Fibroblast of mammary gland (primary cell): Measurements from ENCODE around the gene GPRIN1.

ENCODE experiments used
- DNase-seq: peaks from one replicate; pipeline ENCODE4 v3.0.0-alpha.2; 2010; ENCODE audit warnings: low read depth
- H3K4me3 ChIP-seq: 2 replicates; pipeline ENCODE4 v1.5.1; 2011; ENCODE audit warnings: low read depth, mild to moderate bottlenecking, low read length, moderate library complexity; ENCODE audit not compliant: control insufficient read depth
- TF ChIP-seq, protein P1 (sequence below): conservative IDR thresholded peaks from 2 replicates; pipeline ENCODE4 v1.5.1; 2011; ENCODE audit warnings: low read depth, low read length, inconsistent platforms; ENCODE audit not compliant: control insufficient read depth, insufficient read depth

GPRIN1 gene

GRCh38 chr5:176653401-176654385 lies 43.7 kb upstream of the GPRIN1 start:
- no peak overlapping the region for H3K4me3 ChIP-seq

GRCh38 chr5:176652136-176652535 lies 42.2 kb upstream of the GPRIN1 start:
- DNase-seq: peak; percentile 29
- no peak overlapping the region for H3K4me3 ChIP-seq
- TF ChIP-seq, protein P1, sequence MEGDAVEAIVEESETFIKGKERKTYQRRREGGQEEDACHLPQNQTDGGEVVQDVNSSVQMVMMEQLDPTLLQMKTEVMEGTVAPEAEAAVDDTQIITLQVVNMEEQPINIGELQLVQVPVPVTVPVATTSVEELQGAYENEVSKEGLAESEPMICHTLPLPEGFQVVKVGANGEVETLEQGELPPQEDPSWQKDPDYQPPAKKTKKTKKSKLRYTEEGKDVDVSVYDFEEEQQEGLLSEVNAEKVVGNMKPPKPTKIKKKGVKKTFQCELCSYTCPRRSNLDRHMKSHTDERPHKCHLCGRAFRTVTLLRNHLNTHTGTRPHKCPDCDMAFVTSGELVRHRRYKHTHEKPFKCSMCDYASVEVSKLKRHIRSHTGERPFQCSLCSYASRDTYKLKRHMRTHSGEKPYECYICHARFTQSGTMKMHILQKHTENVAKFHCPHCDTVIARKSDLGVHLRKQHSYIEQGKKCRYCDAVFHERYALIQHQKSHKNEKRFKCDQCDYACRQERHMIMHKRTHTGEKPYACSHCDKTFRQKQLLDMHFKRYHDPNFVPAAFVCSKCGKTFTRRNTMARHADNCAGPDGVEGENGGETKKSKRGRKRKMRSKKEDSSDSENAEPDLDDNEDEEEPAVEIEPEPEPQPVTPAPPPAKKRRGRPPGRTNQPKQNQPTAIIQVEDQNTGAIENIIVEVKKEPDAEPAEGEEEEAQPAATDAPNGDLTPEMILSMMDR: no peak

More at GRCh38 chr5:176653401-176654385, 43.7 kb upstream of the GPRIN1 start:
- DNase-seq: peak; percentile 74
- TF ChIP-seq, protein P1: no peak

- TF ChIP-seq, protein P1: no peak
- H3K4me3 ChIP-seq: no peak overlapping the region
Observed at GRCh38 chr5:176651472-176651980, 41.6 kb upstream of the GPRIN1 start.

GRCh38 chr5:176650354-176650884 lies 40.5 kb upstream of the GPRIN1 start:
- no peak overlapping the region for H3K4me3 ChIP-seq
- DNase-seq: peak; percentile 14
- TF ChIP-seq, protein P1: no peak

More at GRCh38 chr5:176651472-176651980, 41.6 kb upstream of the GPRIN1 start:
- no peak for DNase-seq

- TF ChIP-seq, protein P1: no peak
- DNase-seq: no peak
- H3K4me3 ChIP-seq: peak overlapping the region; percentile 80
Observed at GRCh38 chr5:176648474-176649194, 38.7 kb upstream of the GPRIN1 start.

DNA sequence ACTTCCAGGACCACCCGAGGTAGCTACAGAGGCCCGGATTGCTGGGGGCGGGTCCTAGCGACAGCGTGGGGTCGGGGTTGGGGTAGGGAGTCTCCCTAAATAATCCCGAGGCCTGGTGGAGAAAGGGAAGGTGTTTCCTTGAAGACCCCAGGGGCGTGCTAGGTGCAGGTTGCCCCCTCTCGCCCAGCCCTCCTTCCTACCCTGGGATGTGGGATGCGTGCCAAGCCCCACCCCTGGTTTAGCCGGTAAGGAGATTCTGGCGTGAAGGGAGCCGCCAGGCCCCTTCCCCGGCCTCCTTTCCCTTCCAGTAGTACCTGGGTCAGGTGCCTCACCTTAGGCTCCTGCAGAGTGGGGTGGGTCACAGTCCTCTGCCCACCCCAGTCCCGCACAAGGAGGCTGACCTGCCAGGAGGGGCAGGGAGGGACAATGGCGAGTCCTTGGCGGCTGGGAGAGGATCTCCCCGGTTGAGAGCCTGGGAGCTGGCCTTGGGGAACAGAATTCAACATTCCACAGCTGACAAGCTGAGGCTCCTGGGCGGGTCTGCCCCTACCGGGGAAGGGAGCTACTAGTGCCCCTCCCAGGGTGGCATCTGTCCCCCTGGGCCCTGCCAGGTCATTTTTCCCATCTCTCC lies 38.0 kb upstream of the GPRIN1 start:
- no peak for DNase-seq
- TF ChIP-seq, protein P1: no peak

More for the DNA sequence above, 38.0 kb upstream of the GPRIN1 start:
- H3K4me3 ChIP-seq: peak overlapping the region; percentile 80
